Measurements from ENCODE around the gene BIRC6. TPM values are rescaled to one million over a fixed set of nuclear protein-coding genes. Genes with fewer than 3 reads are reported as not detected.

Gene BIRC6
- total RNA-seq, 1 donor from 2014 or later: 73.0 TPM

GRCh38 chr2:32417659-32418058 is 60.8 kb downstream of the BIRC6 start:
- TF ChIP-seq CTCF (IDR thresholded peaks at IDR 0.05; ENCODE audit: insufficient read depth, low read length, poor library complexity, severe bottlenecking): no peak
- Histone ChIP-seq H3K36me3 (ENCODE audit: control insufficient read depth, insufficient read depth, low read length) (no peaks in the 10 kb centered on the region), H3K27me3 (ENCODE audit: control insufficient read depth, insufficient read depth, low read length) (no peaks in the 10 kb centered on the region), H3K4me3 (ENCODE audit: low read depth, low read length) (no peak overlapping the region)
- no peak for DNase-seq (ENCODE audit: low read depth)

- no peak for DNase-seq (ENCODE audit: low read depth)
- no peak for TF ChIP-seq CTCF (IDR thresholded peaks at IDR 0.05; ENCODE audit: insufficient read depth, low read length, poor library complexity, severe bottlenecking)
- Histone ChIP-seq H3K27me3 (ENCODE audit: control insufficient read depth, insufficient read depth, low read length) (no peaks in the 10 kb centered on the region), H3K36me3 (ENCODE audit: control insufficient read depth, insufficient read depth, low read length) (no peaks in the 10 kb centered on the region), H3K4me3 (ENCODE audit: low read depth, low read length) (no peak overlapping the region)
These were observed 62.0 kb downstream of the BIRC6 start for GRCh38 chr2:32418778-32419177.

- Histone ChIP-seq H3K4me3 (ENCODE audit: low read depth, low read length) (no peak overlapping the region), H3K27me3 (ENCODE audit: control insufficient read depth, insufficient read depth, low read length) (no peaks in the 10 kb centered on the region), H3K36me3 (ENCODE audit: control insufficient read depth, insufficient read depth, low read length) (no peaks in the 10 kb centered on the region)
- no peak for DNase-seq (ENCODE audit: low read depth)
- TF ChIP-seq CTCF (IDR thresholded peaks at IDR 0.05; ENCODE audit: insufficient read depth, low read length, poor library complexity, severe bottlenecking): no peak
These were observed 65.3 kb downstream of the BIRC6 start for GRCh38 chr2:32422133-32422532.

- no peak for DNase-seq (ENCODE audit: low read depth)
- no peak for TF ChIP-seq CTCF (IDR thresholded peaks at IDR 0.05; ENCODE audit: insufficient read depth, low read length, poor library complexity, severe bottlenecking)
- no peak overlapping the region for H3K4me3 ChIP-seq (ENCODE audit: low read depth, low read length)
- H3K27me3 ChIP-seq (ENCODE audit: control insufficient read depth, insufficient read depth, low read length): no peaks in the 10 kb centered on the region
- no peaks in the 10 kb centered on the region for H3K36me3 ChIP-seq (ENCODE audit: control insufficient read depth, insufficient read depth, low read length)
These were observed 66.7 kb downstream of the BIRC6 start for GRCh38 chr2:32423536-32423935.

- no peak for DNase-seq (ENCODE audit: low read depth)
- Histone ChIP-seq H3K36me3 (ENCODE audit: control insufficient read depth, insufficient read depth, low read length) (no peaks in the 10 kb centered on the region), H3K4me3 (ENCODE audit: low read depth, low read length) (no peak overlapping the region), H3K27me3 (ENCODE audit: control insufficient read depth, insufficient read depth, low read length) (no peaks in the 10 kb centered on the region)
- no peak for TF ChIP-seq CTCF (IDR thresholded peaks at IDR 0.05; ENCODE audit: insufficient read depth, low read length, poor library complexity, severe bottlenecking)
These were observed 67.9 kb downstream of the BIRC6 start for GRCh38 chr2:32424739-32425138.

- no peak for DNase-seq (ENCODE audit: low read depth)
- Histone ChIP-seq H3K4me3 (ENCODE audit: low read depth, low read length) (no peak overlapping the region), H3K27me3 (ENCODE audit: control insufficient read depth, insufficient read depth, low read length) (no peaks in the 10 kb centered on the region), H3K36me3 (ENCODE audit: control insufficient read depth, insufficient read depth, low read length) (no peaks in the 10 kb centered on the region)
- no peak for TF ChIP-seq CTCF (IDR thresholded peaks at IDR 0.05; ENCODE audit: insufficient read depth, low read length, poor library complexity, severe bottlenecking)
These were observed 68.9 kb downstream of the BIRC6 start for GRCh38 chr2:32425719-32426141.
